Sigmoid colon (tissue), 7 donors: ENCODE data around the gene PCK2. TPM values are rescaled to one million over a fixed set of nuclear protein-coding genes. Genes with fewer than 3 reads are reported as not detected.

Experiments
- DNase-seq: peaks from one replicate; pipeline ENCODE4 v3.0.0-alpha.2; 2019
- H3K27ac ChIP-seq, 4 donors: fragments of 200-600 bp; sonication (generic); one replicate each; pipeline ENCODE4 v1.5.1; 2016 to 2019; ENCODE audit warnings: mild to moderate bottlenecking in 1 of 4
- H3K27me3 ChIP-seq, 3 donors: fragments of 200-600 bp; sonication (generic); one replicate each; pipeline ENCODE4 v1.5.1; 2019; ENCODE audit warnings: mild to moderate bottlenecking in 1 of 3
- H3K36me3 ChIP-seq, 4 donors: fragments of 200-600 bp; sonication (generic); one replicate each; pipeline ENCODE4 v1.5.1; 2016 to 2019
- H3K4me1 ChIP-seq, 4 donors: fragments of 200-600 bp; sonication (generic); one replicate each; pipeline ENCODE4 v1.5.1; 2017 to 2019
- H3K4me3 ChIP-seq, 4 donors: fragments of 200-600 bp; sonication (generic); one replicate each; pipeline ENCODE4 v1.5.1; 2017 to 2019; ENCODE audit warnings: mild to moderate bottlenecking in 2 of 4, moderate library complexity in 1 of 4
- H3K9me3 ChIP-seq, 4 donors: fragments of 200-600 bp in 3 of 4; sonication (generic) in 3 of 4; one replicate each; pipeline versions ENCODE4 v1.5.1 to v1.6.1; 2013 to 2019
- CTCF ChIP-seq, 4 experiments: fragments of 450-650 bp in 3 of 4; fragments of 200-600 bp in 1 of 4; IDR thresholded peaks; one replicate each; pipeline ENCODE4 v1.5.1; 2016 to 2019; ENCODE audit warnings: antibody characterized with exemption in 4 of 4, mild to moderate bottlenecking in 3 of 4, moderate library complexity in 2 of 4
- EP300 ChIP-seq, 4 donors: sonication (generic); formaldehyde crosslinking; IDR thresholded peaks; one replicate each; pipeline ENCODE4 v1.6.1; 2017; ENCODE audit warnings: antibody characterized with exemption in 4 of 4
- POLR2A ChIP-seq, 2 donors: fragments of 450-650 bp; IDR thresholded peaks; one replicate each; pipeline ENCODE4 v1.6.1; 2016; ENCODE audit warnings: antibody characterized with exemption in 2 of 2, mild to moderate bottlenecking in 2 of 2, moderate library complexity in 2 of 2
- POLR2AphosphoS5 ChIP-seq, 4 donors: sonication (generic); formaldehyde crosslinking; IDR thresholded peaks; one replicate each; pipeline ENCODE4 v1.6.1; 2017; ENCODE audit warnings: antibody characterized with exemption in 4 of 4
- WGBS, 2 donors: extraction: QIAGEN DNeasy Blood & Tissue Kit; methylation state at CpG; one replicate each; pipeline ENCODE4 v1.1.7; 2013; 5-methylcytosine and 5-hydroxymethylcytosine counted together
- intact Hi-C: fragments of 100-400 bp; cut with DNase I; formaldehyde crosslinking; loops from one replicate; pipeline ENCODE4 v1.15.1; 2023
- polyA plus RNA-seq, 3 donors: library from polyadenylated mRNA; stranded (reverse); fragments of 200-250 nt; gene quantifications; one replicate each; pipeline ENCODE4 v1.2.3, GENCODE V29; 2013
- total RNA-seq, 4 donors: library from RNA; depleted of rRNA; stranded (reverse); fragments of >200 nt; gene quantifications; one replicate each; pipeline ENCODE4 v1.1.0, GENCODE V29; 2016
- donor health status: healthy with polysubstance abuse.
- donor health status: Bipolar disorder and iron deficiency.
- donor health status: healthy.

PCK2 gene
- total and polyA plus RNA-seq, 7 donors = 7.1 to 109 (median 12.2) TPM

DNA sequence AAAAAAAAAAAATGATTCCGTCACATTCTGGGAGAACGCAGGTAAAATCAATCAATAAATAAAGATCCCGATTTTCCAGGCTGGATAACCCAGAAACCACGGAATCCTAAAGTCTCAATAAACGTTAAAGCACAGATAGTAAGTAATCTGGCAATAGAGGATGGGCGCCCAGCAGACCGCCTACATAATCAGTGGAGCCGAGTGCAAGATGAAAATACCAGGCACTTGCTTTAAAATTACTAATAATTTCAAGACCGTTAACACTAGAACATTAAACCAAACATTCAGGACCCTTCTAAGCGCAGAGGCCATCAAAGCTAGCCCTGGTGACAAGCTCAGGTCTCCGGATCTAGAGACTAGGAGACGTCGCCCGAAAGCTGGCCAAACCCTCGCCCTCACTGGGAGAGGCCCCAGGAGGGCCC is 19.3 kb downstream of the PCK2 start:
- Histone ChIP-seq H3K4me1 (peaks cover 0 to 28% (median 18%) of the 10 kb centered on the region in 4 donors), H3K27ac (peak overlapping the region; percentile 95 to 99 (median 98)), H3K9me3 (no peaks in the 10 kb centered on the region), H3K27me3 (no peaks in the 10 kb centered on the region), H3K36me3 (peaks cover 5 to 16% (median 6%) of the 10 kb centered on the region in 4 donors), H3K4me3 (peak overlapping the region; percentile 66 to 85 (median 74))
- intact Hi-C loops = loop anchor here (10.0 kb wide), 1 partner anchor 559 kb away; the partner anchor contains the start of genes THTPA and ZFHX2
- DNase-seq = no peak
- no peak for TF ChIP-seq CTCF (IDR thresholded peaks at IDR 0.05)
- no peak for TF ChIP-seq POLR2A (IDR thresholded peaks at IDR 0.05)
- TF ChIP-seq POLR2AphosphoS5 (IDR thresholded peaks at IDR 0.05) = no peak
- TF ChIP-seq EP300 (IDR thresholded peaks at IDR 0.05) = no peak
- 8 to 19% methylated on average over 15 of the region's 15 CpGs for WGBS, 2 donors

DNA sequence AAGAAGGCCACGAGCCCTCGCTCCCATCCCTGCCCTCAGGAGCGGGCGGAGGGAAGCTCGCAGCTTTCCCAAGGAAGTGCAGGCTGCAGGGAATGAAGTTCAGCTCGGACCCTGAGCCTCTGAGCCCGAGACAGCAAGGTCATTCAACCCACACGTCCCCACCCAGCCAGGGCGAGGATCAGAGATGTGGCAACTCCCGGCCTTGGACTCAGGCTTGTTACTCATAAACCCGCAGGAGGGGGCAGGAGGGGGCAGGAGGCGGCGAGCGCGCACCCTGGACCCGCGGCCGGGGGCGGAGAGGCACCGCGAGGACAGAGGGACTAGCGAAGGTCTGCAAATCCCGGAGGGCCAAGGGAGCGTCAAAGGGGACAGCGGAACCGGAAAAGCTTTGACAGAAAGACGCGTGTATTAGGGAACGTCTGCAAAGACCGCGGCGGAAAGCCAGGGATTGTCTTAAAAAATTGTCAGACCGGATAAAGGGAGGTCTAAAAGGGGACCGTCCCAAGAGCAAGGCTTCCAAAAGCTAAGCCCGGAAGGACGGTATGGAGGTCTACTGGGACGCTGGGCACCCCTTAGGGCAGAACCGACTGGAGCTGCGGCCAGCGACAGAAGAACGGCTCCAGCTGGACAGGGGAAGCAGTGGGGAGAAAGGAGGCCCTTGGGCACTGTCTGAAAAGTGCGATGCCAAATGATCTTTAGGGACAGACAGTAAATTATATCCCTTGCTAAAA is 19.9 kb downstream of the PCK2 start:
- Histone ChIP-seq H3K4me1 (peaks cover 0 to 22% (median 18%) of the 10 kb centered on the region in 4 donors), H3K9me3 (no peaks in the 10 kb centered on the region), H3K27me3 (no peaks in the 10 kb centered on the region), H3K4me3 (peak overlapping the region; percentile 66 to 85 (median 74)), H3K27ac (peak overlapping the region; percentile 95 to 99 (median 98)), H3K36me3 (peaks cover 8 to 22% (median 12%) of the 10 kb centered on the region in 4 donors)
- intact Hi-C loops = loop anchor here (1.0 to 10.0 kb wide), 3 partner anchors 23 to 559 kb away; partner anchors contain the start of genes IRF9, PSME1, THTPA and ZFHX2
- 1% methylated on average over 42 of the region's 42 CpGs for WGBS, 2 donors
- peak; percentile 93 for DNase-seq
- TF ChIP-seq POLR2A (IDR thresholded peaks at IDR 0.05) (peak; percentile 26 to 54), CTCF (IDR thresholded peaks at IDR 0.05) (no peak), EP300 (IDR thresholded peaks at IDR 0.05) (no peak), POLR2AphosphoS5 (IDR thresholded peaks at IDR 0.05) (peak; percentile 24 to 78 (median 56))

DNA sequence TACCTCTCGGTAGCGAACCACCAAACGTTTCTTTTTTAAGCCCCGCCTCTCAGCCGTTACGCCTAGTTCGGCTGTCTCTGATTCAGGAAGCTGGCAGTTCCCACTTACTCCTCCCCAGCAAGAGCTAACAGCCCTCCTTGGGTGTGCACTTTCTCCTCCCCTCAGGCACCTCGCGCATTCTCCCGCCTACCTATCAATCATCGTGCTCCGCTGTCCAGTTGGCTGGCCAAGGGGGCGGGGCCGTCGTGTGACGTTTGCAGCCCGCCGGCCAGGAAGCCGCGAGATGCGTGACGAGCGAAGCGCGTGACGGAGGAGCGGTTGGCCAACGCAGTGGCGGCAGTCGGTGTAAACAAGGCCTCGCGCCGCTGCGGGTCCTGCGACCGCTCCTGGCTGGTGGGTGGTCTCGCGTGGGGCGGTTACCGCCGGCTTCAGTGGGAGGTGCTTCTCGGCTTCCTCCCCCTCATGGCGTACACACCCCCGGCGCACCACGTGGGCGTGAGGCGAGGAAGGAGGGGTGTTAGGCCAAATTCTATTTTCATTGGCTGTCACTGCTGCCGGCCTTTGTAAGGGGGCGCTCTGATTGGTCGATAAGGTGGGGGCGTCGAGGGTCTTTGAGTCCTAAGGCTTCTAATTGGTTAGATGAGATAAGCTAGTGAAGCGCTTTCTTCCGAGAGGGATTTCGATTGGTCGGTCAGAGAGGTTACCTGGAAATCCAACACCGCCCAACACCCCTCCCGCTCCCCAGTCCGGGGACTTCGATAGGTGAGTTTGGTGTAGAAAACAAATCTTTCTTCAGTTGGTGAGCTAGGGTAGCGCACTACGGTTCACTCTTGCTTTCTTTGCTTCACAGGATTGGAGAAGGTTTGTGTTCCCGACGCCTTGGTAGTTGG is 20.7 kb downstream of the PCK2 start, which contains the start of the genes DCAF11 and NRL:
TSS of gene DCAF11 (plus strand) at position 246 of the 890 bp plus-strand sequence. CDS start 818 bp downstream, outside the sequence.
TSS of gene NRL (minus strand) at position 418 of the 890 bp plus-strand sequence. CDS start 32,101 bp downstream, outside the sequence.
- H3K27ac ChIP-seq = peak within 1 kb of the TSS; percentile 95 to 99 (median 98)
- H3K4me1 ChIP-seq = peaks cover 0 to 19% (median 18%) of the 10 kb centered on the region in 4 donors
- H3K4me3 ChIP-seq = peak within 1 kb of the TSS; percentile 66 to 85 (median 74)
- peaks cover 8 to 30% (median 20%) of the 10 kb centered on the region in 4 donors for H3K36me3 ChIP-seq
- peak; percentile 100 for DNase-seq
- no peak for TF ChIP-seq POLR2A (IDR thresholded peaks at IDR 0.05)
- TF ChIP-seq POLR2AphosphoS5 (IDR thresholded peaks at IDR 0.05) = peak; percentile 59 to 88 (median 69)
- TF ChIP-seq CTCF (IDR thresholded peaks at IDR 0.05) = no peak
- TF ChIP-seq EP300 (IDR thresholded peaks at IDR 0.05) = peak in 3 of 4 donors; percentile 81 to 90 (median 89)
- no peaks in the 10 kb centered on the region for H3K9me3 ChIP-seq
- 0 to 1% methylated on average over 65 of the region's 65 CpGs for WGBS, 2 donors
- H3K27me3 ChIP-seq = no peaks in the 10 kb centered on the region
- intact Hi-C loops = loop anchor here (1.0 to 10.0 kb wide), 3 partner anchors 22 to 560 kb away; partner anchors contain the start of genes IRF9, PSME1, THTPA and ZFHX2

- WGBS, 2 donors = 1 to 3% methylated on average over 14 of the region's 14 CpGs
Measured at GRCh38 chr14:24115422-24116127, 21.5 kb downstream of the PCK2 start.

More at GRCh38 chr14:24115422-24116127, 21.5 kb downstream of the PCK2 start:
- DNase-seq = no peak
- Histone ChIP-seq H3K9me3 (no peaks in the 10 kb centered on the region), H3K4me1 (peaks cover 0 to 19% (median 18%) of the 10 kb centered on the region in 4 donors), H3K36me3 (peaks cover 9 to 38% (median 26%) of the 10 kb centered on the region in 4 donors), H3K4me3 (peak overlapping the region; percentile 66 to 85 (median 74)), H3K27me3 (no peaks in the 10 kb centered on the region), H3K27ac (peak overlapping the region; percentile 95 to 99 (median 98))
- intact Hi-C loops = loop anchor here (2.0 to 10.0 kb wide), 2 partner anchors 21 to 561 kb away; partner anchors contain the start of genes PSME1, THTPA and ZFHX2
- TF ChIP-seq POLR2A (IDR thresholded peaks at IDR 0.05) = no peak
- TF ChIP-seq CTCF (IDR thresholded peaks at IDR 0.05) = no peak
- TF ChIP-seq POLR2AphosphoS5 (IDR thresholded peaks at IDR 0.05) = no peak
- no peak for TF ChIP-seq EP300 (IDR thresholded peaks at IDR 0.05)
